Activated CD4-positive, alpha-beta T cell treated with anti-CD3 and anti-CD28 coated beads for 36 hours (primary cell): ENCODE data around the gene MED20. TPM values are rescaled to one million over a fixed set of nuclear protein-coding genes. Genes with fewer than 3 reads are reported as not detected.
A peak's percentile ranks its signal among the peaks of the same experiment; 100 is the strongest.

ENCODE experiments used
- ATAC-seq: fragments of 200-7000 bp; cut with Tn5 transposase; one replicate; pipeline ENCODE4 v1.10.0; 2021; ENCODE audit warnings: mild to moderate bottlenecking, moderate library complexity
- CTCF ChIA-PET: fragments of 350-600 bp; sonication (Branson Sonifier 250); formaldehyde crosslinking; loops from one replicate; lab custom pipeline; 2021; ENCODE audit warnings: antibody characterized with exemption; lab: Charles Lee
- POLR2A ChIA-PET: fragments of 350-600 bp; sonication (Branson Sonifier 250); formaldehyde crosslinking; loops from one replicate; lab custom pipeline; 2021; ENCODE audit warnings: antibody characterized with exemption, inconsistent platforms; lab: Charles Lee
- DNase-seq: peaks from one replicate; pipeline ENCODE4 v3.0.0-alpha.2; 2020
- H3K27ac Mint-ChIP-seq: one replicate; pipeline ENCODE4 v1.8.0; 2021; ENCODE audit warnings: mixed read lengths
- H3K27me3 Mint-ChIP-seq: one replicate; pipeline ENCODE4 v1.8.0; 2021; ENCODE audit warnings: mixed read lengths
- H3K36me3 Mint-ChIP-seq: one replicate; pipeline ENCODE4 v1.8.0; 2021; ENCODE audit warnings: low read depth, mixed read lengths
- H3K4me1 Mint-ChIP-seq: one replicate; pipeline ENCODE4 v1.8.0; 2021; ENCODE audit warnings: mixed read lengths
- H3K4me3 Mint-ChIP-seq: one replicate; pipeline ENCODE4 v1.8.0; 2021; ENCODE audit warnings: mild to moderate bottlenecking, moderate library complexity, mixed read lengths
- H3K9me3 Mint-ChIP-seq: one replicate; pipeline ENCODE4 v1.8.0; 2021; ENCODE audit warnings: low read depth, mixed read lengths
- intact Hi-C, 2 experiments: fragments of 100-400 bp; cut with DNase I in 1 of 2; cut with micrococcal nuclease in 1 of 2; formaldehyde crosslinking; loops; one replicate each; pipeline versions ENCODE4 v1.14.2 to v1.15.1; 2022 to 2024; cut with DNase I, micrococcal nuclease
- total RNA-seq, 2 experiments: library from RNA; stranded (reverse); gene quantifications; one replicate each; pipeline ENCODE4 v1.2.3, GENCODE V29; 2021

Gene MED20
- total RNA-seq, 2 experiments from 2014 or later: 19.4 to 21.6 TPM

GRCh38 chr6:41914869-41915530, 5.9 kb downstream of the MED20 start:
- intact Hi-C loops: no loop called here

GRCh38 chr6:41914343-41914742, 6.6 kb downstream of the MED20 start:
- no peaks in the 10 kb centered on the region for H3K9me3 Mint-ChIP-seq
- ATAC-seq (no peak), DNase-seq (no peak)
- no peak overlapping the region for H3K4me3 Mint-ChIP-seq
- peaks cover 12% of the 10 kb centered on the region for H3K4me1 Mint-ChIP-seq
- no peaks in the 10 kb centered on the region for H3K27me3 Mint-ChIP-seq
- peaks cover 21% of the 10 kb centered on the region for H3K36me3 Mint-ChIP-seq
- CTCF ChIA-PET: interaction anchor here (0.6 to 1.0 kb wide), 4 partner anchors 17 to 130 kb away, joined by 3 to 4 read pairs (median 3); no protein-coding TSS in a partner anchor
- H3K27ac Mint-ChIP-seq: no peak overlapping the region
- intact Hi-C loops: no loop called here
- POLR2A ChIA-PET: no interaction called here

More at GRCh38 chr6:41914869-41915530, 5.9 kb downstream of the MED20 start:
- POLR2A ChIA-PET: no interaction called here
- H3K4me1 Mint-ChIP-seq: peaks cover 17% of the 10 kb centered on the region
- no peaks in the 10 kb centered on the region for H3K27me3 Mint-ChIP-seq
- peaks cover 19% of the 10 kb centered on the region for H3K36me3 Mint-ChIP-seq
- H3K27ac Mint-ChIP-seq: no peak overlapping the region
- DNase-seq (no peak), ATAC-seq (no peak)
- no peaks in the 10 kb centered on the region for H3K9me3 Mint-ChIP-seq
- H3K4me3 Mint-ChIP-seq: no peak overlapping the region
- CTCF ChIA-PET: interaction anchor here (0.6 to 0.9 kb wide), 3 partner anchors 49 to 129 kb away, joined by 3 to 4 read pairs (median 3); no protein-coding TSS in a partner anchor

GRCh38 chr6:41909727-41910126, 11.2 kb downstream of the MED20 start:
- intact Hi-C loops: no loop called here
- ChIA-PET CTCF (interaction anchor here (0.8 to 1.6 kb wide), 3 partner anchors 8 to 134 kb away, joined by 3 to 5 read pairs (median 4); no protein-coding TSS in a partner anchor), POLR2A (no interaction called here)
- no peak for ATAC-seq
- no peak for DNase-seq
- Mint-ChIP-seq H3K4me3 (no peak overlapping the region), H3K27ac (no peak overlapping the region), H3K27me3 (no peaks in the 10 kb centered on the region), H3K36me3 (peaks cover 17% of the 10 kb centered on the region), H3K9me3 (no peaks in the 10 kb centered on the region), H3K4me1 (peaks cover 7% of the 10 kb centered on the region)

GRCh38 chr6:41901882-41902519, 18.9 kb downstream of the MED20 start:
- ChIA-PET POLR2A (no interaction called here), CTCF (interaction anchor here (0.6 to 5.1 kb wide), 5 partner anchors 35 to 149 kb away, joined by 3 to 60 read pairs (median 3); partner anchors contain the start of gene TAF8)
- Mint-ChIP-seq H3K4me3 (no peak overlapping the region), H3K4me1 (peaks cover 6% of the 10 kb centered on the region), H3K27ac (no peak overlapping the region), H3K9me3 (no peaks in the 10 kb centered on the region), H3K27me3 (no peaks in the 10 kb centered on the region), H3K36me3 (peaks cover 2% of the 10 kb centered on the region)
- ATAC-seq (peak; percentile 78), DNase-seq (peak; percentile 75)
- intact Hi-C loops: loop anchor here (1.0 to 2.0 kb wide), 3 partner anchors 19 to 264 kb away; partner anchors contain the start of genes BYSL (in 1 of the 2) and MED20 (in 1 of the 2)

GRCh38 chr6:41900861-41901260, 20.1 kb downstream of the MED20 start:
- ChIA-PET CTCF (interaction anchor here (0.8 to 5.1 kb wide), 3 partner anchors 9 to 143 kb away, joined by 3 to 60 read pairs (median 5); no protein-coding TSS in a partner anchor), POLR2A (no interaction called here)
- Mint-ChIP-seq H3K36me3 (peaks cover 2% of the 10 kb centered on the region), H3K9me3 (no peaks in the 10 kb centered on the region), H3K27ac (no peak overlapping the region), H3K27me3 (no peaks in the 10 kb centered on the region), H3K4me1 (peaks cover 12% of the 10 kb centered on the region), H3K4me3 (no peak overlapping the region)
- DNase-seq (no peak), ATAC-seq (no peak)
- intact Hi-C loops: no loop called here

- no peaks in the 10 kb centered on the region for H3K27me3 Mint-ChIP-seq
- CTCF ChIA-PET: interaction anchor here (1.3 to 2.8 kb wide), 5 partner anchors 21 to 149 kb away, joined by 3 to 23 read pairs (median 5); partner anchors contain the start of genes BYSL, MED20 and TOMM6
- POLR2A ChIA-PET: interaction anchor here (0.6 to 1.1 kb wide), 3 partner anchors 68 to 850 kb away, joined by 4 to 13 read pairs (median 6); partner anchors contain the start of gene TBCC
- no peaks in the 10 kb centered on the region for H3K36me3 Mint-ChIP-seq
- H3K9me3 Mint-ChIP-seq: no peaks in the 10 kb centered on the region
- H3K4me3 Mint-ChIP-seq: no peak overlapping the region
- H3K4me1 Mint-ChIP-seq: peaks cover 13% of the 10 kb centered on the region
- intact Hi-C loops: loop anchor here in 1 of 2 experiments (5.0 kb wide), 1 partner anchor 349 kb away; the partner anchor contains the start of gene FOXP4
- ATAC-seq: no peak
- no peak for DNase-seq
- peak overlapping the region; percentile 95 for H3K27ac Mint-ChIP-seq
Observed at GRCh38 chr6:41896281-41896680, 24.7 kb downstream of the MED20 start.

- Mint-ChIP-seq H3K9me3 (no peaks in the 10 kb centered on the region), H3K4me3 (no peak within 1 kb of the TSS), H3K27me3 (no peaks in the 10 kb centered on the region), H3K36me3 (no peaks in the 10 kb centered on the region), H3K4me1 (peaks cover 13% of the 10 kb centered on the region), H3K27ac (peak within 1 kb of the TSS; percentile 95)
- peak; percentile 92 for ATAC-seq
- POLR2A ChIA-PET: interaction anchor here (0.8 to 1.1 kb wide), 2 partner anchors 154 to 851 kb away, joined by 4 to 6 read pairs; partner anchors contain the start of gene TBCC
- peak; percentile 96 for DNase-seq
- CTCF ChIA-PET: interaction anchor here (1.3 to 2.8 kb wide), 5 partner anchors 22 to 150 kb away, joined by 3 to 23 read pairs (median 5); partner anchors contain the start of genes BYSL, MED20 and TOMM6
- intact Hi-C loops: loop anchor here (1.0 to 5.0 kb wide), 8 partner anchors 26 to 348 kb away; partner anchors contain the start of genes BYSL (in 2 of the 2), MED20 (in 2 of the 2), TOMM6 (in 2 of the 2) and CCND3 (in 1 of the 2)
Observed at GRCh38 chr6:41895300-41896233, 25.4 kb downstream of the MED20 start, which contains the start of gene USP49. Gene USP49 (minus strand): TSS chr6:41895375. CDS start chr6:41806983, 88,392 bp downstream.

- H3K4me3 Mint-ChIP-seq: no peak overlapping the region
- no peak overlapping the region for H3K27ac Mint-ChIP-seq
- no peaks in the 10 kb centered on the region for H3K36me3 Mint-ChIP-seq
- DNase-seq (peak; percentile 31), ATAC-seq (peak; percentile 40)
- H3K4me1 Mint-ChIP-seq: peaks cover 13% of the 10 kb centered on the region
- no peaks in the 10 kb centered on the region for H3K9me3 Mint-ChIP-seq
- no peaks in the 10 kb centered on the region for H3K27me3 Mint-ChIP-seq
- ChIA-PET CTCF (interaction anchor here (0.6 to 2.8 kb wide), 7 partner anchors 12 to 255 kb away, joined by 3 to 23 read pairs (median 3); partner anchors contain the start of genes BYSL and MED20), POLR2A (no interaction called here)
- intact Hi-C loops: loop anchor here (1.0 to 5.0 kb wide), 10 partner anchors 27 to 347 kb away; partner anchors contain the start of genes BYSL (in 2 of the 2), MED20 (in 2 of the 2), TOMM6 (in 2 of the 2) and CCND3 (in 1 of the 2)
Observed at GRCh38 chr6:41894366-41895299, 26.3 kb downstream of the MED20 start.

- H3K27ac Mint-ChIP-seq: no peak overlapping the region
- ATAC-seq (no peak), DNase-seq (no peak)
- H3K9me3 Mint-ChIP-seq: no peaks in the 10 kb centered on the region
- ChIA-PET CTCF (interaction anchor here (0.5 to 1.4 kb wide), 7 partner anchors 26 to 158 kb away, joined by 3 to 10 read pairs (median 4); partner anchors contain the start of genes BYSL, MED20, TAF8 and TOMM6), POLR2A (no interaction called here)
- H3K27me3 Mint-ChIP-seq: no peaks in the 10 kb centered on the region
- peaks cover 13% of the 10 kb centered on the region for H3K4me1 Mint-ChIP-seq
- H3K4me3 Mint-ChIP-seq: no peak overlapping the region
- intact Hi-C loops: loop anchor here (5.0 kb wide), 2 partner anchors 46 to 209 kb away; no protein-coding TSS in a partner anchor
- no peaks in the 10 kb centered on the region for H3K36me3 Mint-ChIP-seq
Observed at GRCh38 chr6:41892921-41893564, 27.9 kb downstream of the MED20 start.
